ENCODE data around the gene TACC2.

DNA sequence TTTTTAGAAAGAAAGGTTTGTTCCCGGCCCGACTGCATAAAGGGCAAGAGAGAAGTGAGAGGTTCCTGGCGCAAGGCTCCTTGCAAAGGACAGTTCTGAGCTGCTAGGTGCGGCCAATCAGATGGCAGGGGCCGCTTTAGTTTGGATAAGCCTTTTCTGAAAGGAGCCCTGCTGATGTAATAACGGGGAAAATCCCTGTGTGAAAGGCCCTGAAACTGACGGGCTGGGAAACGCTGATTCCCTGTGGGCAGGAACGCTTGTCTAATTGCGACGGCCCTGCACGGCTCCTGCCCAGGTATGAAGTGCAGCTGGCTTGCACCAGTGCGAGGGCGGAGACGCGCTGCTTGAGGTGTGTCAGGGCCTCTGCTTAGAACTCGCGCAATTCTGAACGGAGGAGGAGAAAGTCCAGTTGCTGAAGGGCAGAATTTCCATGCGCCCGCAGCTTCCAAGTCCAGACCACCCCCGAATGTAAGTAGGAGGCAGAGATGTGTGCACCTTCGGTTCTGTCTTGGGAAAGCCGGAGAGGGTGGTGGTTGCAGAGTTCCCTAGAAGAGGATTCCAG is 30.5 kb downstream of the TACC2 start:
- TF ChIP-seq, protein P1, sequence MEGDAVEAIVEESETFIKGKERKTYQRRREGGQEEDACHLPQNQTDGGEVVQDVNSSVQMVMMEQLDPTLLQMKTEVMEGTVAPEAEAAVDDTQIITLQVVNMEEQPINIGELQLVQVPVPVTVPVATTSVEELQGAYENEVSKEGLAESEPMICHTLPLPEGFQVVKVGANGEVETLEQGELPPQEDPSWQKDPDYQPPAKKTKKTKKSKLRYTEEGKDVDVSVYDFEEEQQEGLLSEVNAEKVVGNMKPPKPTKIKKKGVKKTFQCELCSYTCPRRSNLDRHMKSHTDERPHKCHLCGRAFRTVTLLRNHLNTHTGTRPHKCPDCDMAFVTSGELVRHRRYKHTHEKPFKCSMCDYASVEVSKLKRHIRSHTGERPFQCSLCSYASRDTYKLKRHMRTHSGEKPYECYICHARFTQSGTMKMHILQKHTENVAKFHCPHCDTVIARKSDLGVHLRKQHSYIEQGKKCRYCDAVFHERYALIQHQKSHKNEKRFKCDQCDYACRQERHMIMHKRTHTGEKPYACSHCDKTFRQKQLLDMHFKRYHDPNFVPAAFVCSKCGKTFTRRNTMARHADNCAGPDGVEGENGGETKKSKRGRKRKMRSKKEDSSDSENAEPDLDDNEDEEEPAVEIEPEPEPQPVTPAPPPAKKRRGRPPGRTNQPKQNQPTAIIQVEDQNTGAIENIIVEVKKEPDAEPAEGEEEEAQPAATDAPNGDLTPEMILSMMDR (IDR thresholded peaks at IDR 0.05), result no peak
- TF ChIP-seq POLR2A (IDR thresholded peaks at IDR 0.05), result no peak
- peak in 1 of 3 donors; percentile 19 for TF ChIP-seq POLR2AphosphoS5 (IDR thresholded peaks at IDR 0.05)
